HG02642 (cell line): Measurements from ENCODE around the gene SACM1L.
"Not testable (repeated sequence)": the region's sequence is repeated elsewhere in the genome, so short reads cannot be mapped to it uniquely, and the experiment has no call there.

ENCODE experiments used
- ATAC-seq: cut with Tn5 transposase; IDR thresholded peaks from one replicate; pipeline ENCODE4 v1.9.1; 2021; ENCODE audit warnings: mild to moderate bottlenecking; ENCODE audit not compliant: unreplicated experiment, poor library complexity

The SACM1L gene

GRCh38 chr3:45737234-45737633 lies 48.0 kb downstream of the SACM1L start:
- ATAC-seq = no peak

GRCh38 chr3:45739991-45740390 lies 50.8 kb downstream of the SACM1L start:
- ATAC-seq = no peak

- ATAC-seq = no peak
Observed at GRCh38 chr3:45741247-45741646, 52.1 kb downstream of the SACM1L start.

GRCh38 chr3:45741742-45742460 lies 52.7 kb downstream of the SACM1L start:
- no peak for ATAC-seq

- ATAC-seq = no peak
Observed at GRCh38 chr3:45742461-45743089, 53.4 kb downstream of the SACM1L start.

GRCh38 chr3:45746165-45746776 lies 57.1 kb downstream of the SACM1L start:
- ATAC-seq = no peak

GRCh38 chr3:45746777-45747622 lies 57.8 kb downstream of the SACM1L start:
- ATAC-seq = no peak

- no peak for ATAC-seq
Observed at GRCh38 chr3:45748068-45748467, 58.9 kb downstream of the SACM1L start.

- not testable (repeated sequence) for ATAC-seq
Observed at GRCh38 chr3:45749036-45749600, 59.9 kb downstream of the SACM1L start.

GRCh38 chr3:45749880-45750279 lies 60.7 kb downstream of the SACM1L start:
- ATAC-seq = no peak

- no peak for ATAC-seq
Observed at GRCh38 chr3:45751537-45752242, 62.5 kb downstream of the SACM1L start.

- no peak for ATAC-seq
Observed at GRCh38 chr3:45753095-45753494, 63.9 kb downstream of the SACM1L start.

- no peak for ATAC-seq
Observed at GRCh38 chr3:45754461-45754860, 65.3 kb downstream of the SACM1L start.

- ATAC-seq = no peak
Observed at GRCh38 chr3:45756055-45756454, 66.9 kb downstream of the SACM1L start.

- not testable (repeated sequence) for ATAC-seq
Observed at GRCh38 chr3:45757141-45757540, 67.9 kb downstream of the SACM1L start.

GRCh38 chr3:45758871-45759270 lies 69.7 kb downstream of the SACM1L start:
- no peak for ATAC-seq

- no peak for ATAC-seq
Observed at GRCh38 chr3:45759851-45760250, 70.7 kb downstream of the SACM1L start.

GRCh38 chr3:45760878-45761711 lies 71.9 kb downstream of the SACM1L start:
- no peak for ATAC-seq

- no peak for ATAC-seq
Observed at GRCh38 chr3:45761831-45762230, 72.6 kb downstream of the SACM1L start.
